HL-60 (cell line): Measurements from ENCODE around the gene HTD2.

ENCODE experiments used
- DNase-seq, 2 experiments: peaks; one replicate each; pipeline ENCODE4 v3.0.0-alpha.2; 2010 to 2020; ENCODE audit warnings: low read depth in 1 of 2, low spot score in 1 of 2
- H3K27ac ChIP-seq: fragments of 250-450 bp; sonication (Bioruptor Pico); replicated peaks from 2 replicates; pipeline ENCODE4 v1.5.1; 2020; ENCODE audit warnings: mild to moderate bottlenecking, moderate library complexity
- H3K27me3 ChIP-seq: fragments of 250-450 bp; sonication (Bioruptor Pico); 2 replicates; pipeline ENCODE4 v1.5.1; 2021; ENCODE audit warnings: mild to moderate bottlenecking, moderate library complexity; ENCODE audit not compliant: insufficient read depth, poor library complexity, severe bottlenecking
- H3K4me3 ChIP-seq: replicated peaks from 2 replicates; pipeline ENCODE4 v1.5.1; 2011; ENCODE audit warnings: mild to moderate bottlenecking, control low read depth, low read length; ENCODE audit not compliant: insufficient read depth
- CTCF ChIP-seq: IDR thresholded peaks from one replicate; pipeline ENCODE4 v1.5.1; 2011; ENCODE audit warnings: low read length, control low read depth, inconsistent platforms; ENCODE audit not compliant: insufficient read depth
- GABPA ChIP-seq: IDR thresholded peaks from 2 replicates; pipeline ENCODE4 v1.6.1; 2012; ENCODE audit warnings: low read depth
- POLR2AphosphoS5 ChIP-seq: IDR thresholded peaks from 2 replicates; pipeline ENCODE4 v1.6.1; 2012; ENCODE audit warnings: low read depth
- REST ChIP-seq: IDR thresholded peaks from 2 replicates; pipeline ENCODE4 v1.6.1; 2012; ENCODE audit warnings: low read depth; ENCODE audit not compliant: insufficient replicate concordance
- SPI1 ChIP-seq: IDR thresholded peaks from 2 replicates; pipeline ENCODE4 v1.6.1; 2012; ENCODE audit warnings: low read depth, mild to moderate bottlenecking, borderline replicate concordance

HTD2 gene

GRCh38 chr3:58325525-58325992 lies 19.2 kb downstream of the HTD2 start:
- Histone ChIP-seq H3K27ac (no peak overlapping the region), H3K4me3 (no peak overlapping the region), H3K27me3 (no peaks in the 10 kb centered on the region)
- no peak for DNase-seq
- TF ChIP-seq GABPA (no peak), SPI1 (no peak)

GRCh38 chr3:58326267-58326900 lies 20.1 kb downstream of the HTD2 start:
- Histone ChIP-seq H3K27ac (no peak overlapping the region), H3K27me3 (no peaks in the 10 kb centered on the region), H3K4me3 (no peak overlapping the region)
- TF ChIP-seq SPI1: no peak
- TF ChIP-seq GABPA: no peak
- no peak for TF ChIP-seq CTCF
- no peak for TF ChIP-seq REST
- TF ChIP-seq POLR2AphosphoS5: no peak
- no peak for DNase-seq

GRCh38 chr3:58329150-58329921 lies 23.0 kb downstream of the HTD2 start:
- Histone ChIP-seq H3K27ac (no peak overlapping the region), H3K4me3 (no peak overlapping the region), H3K27me3 (no peaks in the 10 kb centered on the region)
- no peak for TF ChIP-seq REST
- no peak for TF ChIP-seq GABPA
- TF ChIP-seq SPI1: no peak
- no peak for TF ChIP-seq POLR2AphosphoS5
- TF ChIP-seq CTCF: no peak
- no peak for DNase-seq

- TF ChIP-seq POLR2AphosphoS5 (no peak), SPI1 (no peak), GABPA (no peak), REST (no peak), CTCF (no peak)
- Histone ChIP-seq H3K4me3 (no peak overlapping the region), H3K27ac (no peak overlapping the region), H3K27me3 (no peaks in the 10 kb centered on the region)
- DNase-seq: no peak
Observed at GRCh38 chr3:58329922-58330413, 23.6 kb downstream of the HTD2 start.
